Osteocyte (in vitro differentiated cells): ENCODE results near the gene ANGEL2. TPM values are rescaled to one million over a fixed set of nuclear protein-coding genes. Genes with fewer than 3 reads are reported as not detected.
"Not testable (repeated sequence)": the region's sequence is repeated elsewhere in the genome, so short reads cannot be mapped to it uniquely, and the experiment has no call there.

Experiments
- DNase-seq: peaks from one replicate; pipeline ENCODE4 v3.0.0; 2021; ENCODE audit warnings: mixed read lengths; ENCODE audit not compliant: unreplicated experiment; ENCODE audit errors: extremely low spot score
- H3K27ac Mint-ChIP-seq: one replicate; pipeline ENCODE4 v1.8.0; 2021; ENCODE audit warnings: mild to moderate bottlenecking, mixed read lengths; ENCODE audit not compliant: unreplicated experiment
- H3K27me3 Mint-ChIP-seq: one replicate; pipeline ENCODE4 v1.8.0; 2021; ENCODE audit warnings: mixed read lengths; ENCODE audit not compliant: unreplicated experiment
- H3K36me3 Mint-ChIP-seq: one replicate; pipeline ENCODE4 v1.8.0; 2021; ENCODE audit warnings: mixed read lengths; ENCODE audit not compliant: unreplicated experiment
- H3K4me1 Mint-ChIP-seq: one replicate; pipeline ENCODE4 v1.8.0; 2021; ENCODE audit warnings: mixed read lengths; ENCODE audit not compliant: unreplicated experiment
- H3K4me3 Mint-ChIP-seq: one replicate; pipeline ENCODE4 v1.8.0; 2021; ENCODE audit warnings: mild to moderate bottlenecking, moderate library complexity, mixed read lengths; ENCODE audit not compliant: unreplicated experiment
- H3K9me3 Mint-ChIP-seq: one replicate; pipeline ENCODE4 v1.8.0; 2021; ENCODE audit warnings: mixed read lengths; ENCODE audit not compliant: unreplicated experiment
- total RNA-seq: library from RNA; stranded (reverse); gene quantifications from 2 replicates; pipeline ENCODE4 v1.2.1, GENCODE V29; 2021
- TF ChIP-seq, protein P1 (sequence below): fragments of 200-600 bp; sonication (generic); IDR thresholded peaks from 2 replicates; pipeline ENCODE4 v1.5.0; 2021; ENCODE audit warnings: antibody characterized with exemption, mild to moderate bottlenecking, moderate library complexity

Gene ANGEL2
- total RNA-seq, 1 donor from 2014 or later = 34.7 TPM

- Mint-ChIP-seq H3K36me3 (no peaks in the 10 kb centered on the region), H3K9me3 (no peaks in the 10 kb centered on the region)
Observed at GRCh38 chr1:212968368-212968863, 47.3 kb downstream of the ANGEL2 start.

DNA sequence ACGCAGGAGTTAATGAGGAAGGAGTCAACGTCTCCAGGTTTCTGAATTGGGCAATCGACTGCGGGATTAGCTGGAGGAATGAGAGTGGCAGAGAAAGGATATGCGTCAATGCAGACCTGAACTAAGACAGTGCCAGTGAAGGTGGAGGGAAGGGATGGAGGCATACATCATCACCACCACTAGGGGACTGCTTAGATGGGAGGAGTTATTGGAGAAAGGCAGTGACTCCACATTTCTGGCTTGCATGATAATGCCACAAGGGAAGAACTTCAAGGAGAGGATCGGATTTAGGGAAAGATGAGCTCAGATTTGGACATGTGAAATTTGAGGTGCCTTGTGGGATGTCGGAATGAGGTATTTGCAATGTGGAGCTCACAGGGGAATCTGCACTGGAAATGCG, 47.9 kb downstream of the ANGEL2 start:
- Mint-ChIP-seq H3K9me3 (no peaks in the 10 kb centered on the region), H3K27me3 (no peaks in the 10 kb centered on the region), H3K36me3 (no peaks in the 10 kb centered on the region), H3K4me3 (no peak overlapping the region), H3K27ac (no peak overlapping the region), H3K4me1 (peaks cover 4% of the 10 kb centered on the region)
- no peak for DNase-seq
- TF ChIP-seq, protein P1, sequence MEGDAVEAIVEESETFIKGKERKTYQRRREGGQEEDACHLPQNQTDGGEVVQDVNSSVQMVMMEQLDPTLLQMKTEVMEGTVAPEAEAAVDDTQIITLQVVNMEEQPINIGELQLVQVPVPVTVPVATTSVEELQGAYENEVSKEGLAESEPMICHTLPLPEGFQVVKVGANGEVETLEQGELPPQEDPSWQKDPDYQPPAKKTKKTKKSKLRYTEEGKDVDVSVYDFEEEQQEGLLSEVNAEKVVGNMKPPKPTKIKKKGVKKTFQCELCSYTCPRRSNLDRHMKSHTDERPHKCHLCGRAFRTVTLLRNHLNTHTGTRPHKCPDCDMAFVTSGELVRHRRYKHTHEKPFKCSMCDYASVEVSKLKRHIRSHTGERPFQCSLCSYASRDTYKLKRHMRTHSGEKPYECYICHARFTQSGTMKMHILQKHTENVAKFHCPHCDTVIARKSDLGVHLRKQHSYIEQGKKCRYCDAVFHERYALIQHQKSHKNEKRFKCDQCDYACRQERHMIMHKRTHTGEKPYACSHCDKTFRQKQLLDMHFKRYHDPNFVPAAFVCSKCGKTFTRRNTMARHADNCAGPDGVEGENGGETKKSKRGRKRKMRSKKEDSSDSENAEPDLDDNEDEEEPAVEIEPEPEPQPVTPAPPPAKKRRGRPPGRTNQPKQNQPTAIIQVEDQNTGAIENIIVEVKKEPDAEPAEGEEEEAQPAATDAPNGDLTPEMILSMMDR = peak; percentile 44

More at GRCh38 chr1:212968368-212968863, 47.3 kb downstream of the ANGEL2 start:
- peaks cover 4% of the 10 kb centered on the region for H3K4me1 Mint-ChIP-seq
- no peak overlapping the region for H3K27ac Mint-ChIP-seq
- H3K27me3 Mint-ChIP-seq = no peaks in the 10 kb centered on the region
- no peak for DNase-seq
- no peak overlapping the region for H3K4me3 Mint-ChIP-seq
- TF ChIP-seq, protein P1 = no peak

DNA sequence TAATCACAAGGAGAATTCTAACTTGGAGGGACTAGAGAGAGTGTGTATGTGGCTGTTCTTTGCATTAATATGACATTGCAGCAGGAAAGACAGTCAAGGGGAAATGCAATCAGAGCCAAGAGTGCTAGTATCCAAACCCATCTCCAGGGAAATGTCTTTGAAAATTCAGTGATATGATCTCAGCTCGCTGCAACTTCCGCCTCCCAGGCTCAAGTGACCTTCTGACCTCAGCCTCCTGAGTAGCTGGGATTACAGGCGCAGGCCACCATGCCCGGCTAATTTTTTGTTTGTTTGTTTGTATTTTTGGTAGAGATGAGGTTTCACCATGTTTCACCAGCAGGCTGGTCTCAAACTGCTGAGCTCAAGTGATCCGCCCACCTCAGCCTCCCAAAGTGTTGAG, 49.1 kb downstream of the ANGEL2 start:
- peaks cover 5% of the 10 kb centered on the region for H3K36me3 Mint-ChIP-seq
- TF ChIP-seq, protein P1 = no peak
- DNase-seq = no peak
- H3K27me3 Mint-ChIP-seq = no peaks in the 10 kb centered on the region
- H3K9me3 Mint-ChIP-seq = no peaks in the 10 kb centered on the region
- no peak overlapping the region for H3K27ac Mint-ChIP-seq
- H3K4me3 Mint-ChIP-seq = no peak overlapping the region
- peaks cover 4% of the 10 kb centered on the region for H3K4me1 Mint-ChIP-seq

GRCh38 chr1:212964993-212965392, 50.7 kb downstream of the ANGEL2 start:
- not testable (repeated sequence) for H3K9me3 Mint-ChIP-seq, DNase-seq, H3K36me3 Mint-ChIP-seq, H3K27ac Mint-ChIP-seq, H3K4me3 Mint-ChIP-seq, H3K27me3 Mint-ChIP-seq, H3K4me1 Mint-ChIP-seq

GRCh38 chr1:212964102-212964501, 51.6 kb downstream of the ANGEL2 start:
- Mint-ChIP-seq H3K9me3 (no peaks in the 10 kb centered on the region), H3K27me3 (no peaks in the 10 kb centered on the region), H3K27ac (no peak overlapping the region), H3K4me3 (no peak overlapping the region), H3K4me1 (peaks cover 4% of the 10 kb centered on the region), H3K36me3 (peaks cover 9% of the 10 kb centered on the region)
- TF ChIP-seq, protein P1 = no peak
- no peak for DNase-seq

GRCh38 chr1:212962509-212962908, 53.2 kb downstream of the ANGEL2 start:
- no peak for DNase-seq
- Mint-ChIP-seq H3K36me3 (peaks cover 9% of the 10 kb centered on the region), H3K4me1 (no peaks in the 10 kb centered on the region), H3K9me3 (no peaks in the 10 kb centered on the region), H3K27me3 (no peaks in the 10 kb centered on the region), H3K27ac (no peak overlapping the region), H3K4me3 (no peak overlapping the region)
- TF ChIP-seq, protein P1 = no peak
